ENCODE measurements around the gene LRRC39.

DNA sequence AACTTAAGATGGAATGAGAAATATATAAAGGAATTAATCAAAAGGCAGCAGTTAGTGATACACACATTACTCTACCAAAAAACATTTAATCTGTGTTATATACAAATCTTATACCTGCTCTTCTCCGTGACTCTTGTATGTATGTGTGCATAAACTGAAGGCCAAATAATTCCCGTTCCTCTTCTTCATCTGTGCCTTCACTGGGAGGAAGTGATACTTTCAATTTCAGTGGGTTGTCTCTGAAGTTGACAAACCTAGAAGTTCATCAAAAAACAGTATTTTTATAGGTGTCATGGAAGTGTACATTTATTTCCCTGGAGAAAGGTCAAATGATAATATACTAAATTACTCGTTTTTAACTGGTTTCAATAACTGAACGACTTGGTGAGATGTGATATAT lies 25.8 kb downstream of the LRRC39 start:
- TF ChIP-seq POLR2A (IDR thresholded peaks at IDR 0.05) (no peak), POLR2AphosphoS5 (IDR thresholded peaks at IDR 0.05) (no peak)
- TF ChIP-seq, protein P1, sequence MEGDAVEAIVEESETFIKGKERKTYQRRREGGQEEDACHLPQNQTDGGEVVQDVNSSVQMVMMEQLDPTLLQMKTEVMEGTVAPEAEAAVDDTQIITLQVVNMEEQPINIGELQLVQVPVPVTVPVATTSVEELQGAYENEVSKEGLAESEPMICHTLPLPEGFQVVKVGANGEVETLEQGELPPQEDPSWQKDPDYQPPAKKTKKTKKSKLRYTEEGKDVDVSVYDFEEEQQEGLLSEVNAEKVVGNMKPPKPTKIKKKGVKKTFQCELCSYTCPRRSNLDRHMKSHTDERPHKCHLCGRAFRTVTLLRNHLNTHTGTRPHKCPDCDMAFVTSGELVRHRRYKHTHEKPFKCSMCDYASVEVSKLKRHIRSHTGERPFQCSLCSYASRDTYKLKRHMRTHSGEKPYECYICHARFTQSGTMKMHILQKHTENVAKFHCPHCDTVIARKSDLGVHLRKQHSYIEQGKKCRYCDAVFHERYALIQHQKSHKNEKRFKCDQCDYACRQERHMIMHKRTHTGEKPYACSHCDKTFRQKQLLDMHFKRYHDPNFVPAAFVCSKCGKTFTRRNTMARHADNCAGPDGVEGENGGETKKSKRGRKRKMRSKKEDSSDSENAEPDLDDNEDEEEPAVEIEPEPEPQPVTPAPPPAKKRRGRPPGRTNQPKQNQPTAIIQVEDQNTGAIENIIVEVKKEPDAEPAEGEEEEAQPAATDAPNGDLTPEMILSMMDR (IDR thresholded peaks at IDR 0.05) = no peak

Measured in breast epithelium (tissue), 3 donors.